ENCODE data around the gene NIF3L1. TPM values are rescaled to one million over a fixed set of nuclear protein-coding genes. Genes with fewer than 3 reads are reported as not detected.

NIF3L1 gene
- total and polyA plus RNA-seq, 10 of the 15 experiments (the other 5 are each of a cell fraction or from before 2014, with no cell fraction given) = 27.6 to 95.9 (median 53.8) TPM

GRCh38 chr2:200839513-200839912 lies 49.7 kb upstream of the NIF3L1 start (continued):
- TF ChIP-seq POU2F2 (IDR thresholded peaks at IDR 0.05; ENCODE audit: borderline replicate concordance, low read depth, low read length) (no peak), ELK1 (IDR thresholded peaks at IDR 0.05; ENCODE audit: low read depth, low read length) (no peak), MEF2B (IDR thresholded peaks at IDR 0.05; ENCODE audit: partially characterized antibody, poor library complexity, severe bottlenecking) (no peak)

- Histone ChIP-seq H3K27ac (ENCODE audit: control insufficient read depth, insufficient read depth) (no peak overlapping the region), H3K4me3 (no peak overlapping the region), H3K36me3 (ENCODE audit: control insufficient read depth in 2 of 2, insufficient read depth in 2 of 2, low read length in 1 of 2) (no peaks in the 10 kb centered on the region), H3K9me3 (replicated peaks; ENCODE audit: control insufficient read depth, insufficient read depth, low read length) (no peaks in the 10 kb centered on the region), H4K20me1 (ENCODE audit: control insufficient read depth, insufficient read depth) (no peaks in the 10 kb centered on the region), H3K4me2 (ENCODE audit: control insufficient read depth, insufficient read depth) (no peak overlapping the region), H3K27me3 (replicated peaks in 1 of 2; ENCODE audit: control insufficient read depth in 2 of 2, insufficient read depth in 2 of 2, low read length in 1 of 2) (no peaks in the 10 kb centered on the region), H2AFZ (ENCODE audit: control insufficient read depth, low read depth, low read length) (no peak overlapping the region), H3K79me2 (ENCODE audit: control insufficient read depth, insufficient read depth, low read length) (no peaks in the 10 kb centered on the region), H3K9ac (ENCODE audit: control insufficient read depth, insufficient read depth, low read length) (no peak overlapping the region), H3K4me1 (ENCODE audit: control insufficient read depth, insufficient read depth, low read length) (no peaks in the 10 kb centered on the region)
- intact Hi-C loops (cut with micrococcal nuclease; ENCODE audit: unreplicated experiment) = no loop called here
- 61% methylated on average over 24 of the region's 24 CpGs for WGBS (ENCODE audit: insufficient coverage, insufficient replicate concordance, low lambda C conversion rate, missing lambda C conversion rate)
- CTCF ChIA-PET = interaction anchor here (0.6 kb wide), 1 partner anchor 13 kb away, joined by 4 read pairs; no protein-coding TSS in a partner anchor
- SMC1A ChIA-PET (ENCODE audit: uncharacterized antibody, unreplicated experiment) = interaction anchor here (0.5 to 1.3 kb wide), 2 partner anchors 9 to 168 kb away, joined by 3 to 4 read pairs; no protein-coding TSS in a partner anchor
- FAIRE-seq = no peak
- POLR2A ChIA-PET = no interaction called here
- RAD21 ChIA-PET (ENCODE audit: unreplicated experiment) = interaction anchor here (0.7 to 1.3 kb wide), 2 partner anchors 61 to 225 kb away, joined by 3 read pairs; no protein-coding TSS in a partner anchor
- ATAC-seq = no peak
- in situ Hi-C loops (cut with MboI) = no loop called here
- no TSS peak for BruUV-seq (replicated peaks)
- DNase-seq (ENCODE audit: low read depth, low spot score) = no peak
- TF ChIP-seq ATF3 (IDR thresholded peaks at IDR 0.05; ENCODE audit: borderline replicate concordance, extremely low read depth, low read depth, low read length) = no peak
- no peak for TF ChIP-seq ZNF592 (IDR thresholded peaks at IDR 0.05)
- TF ChIP-seq POU2F2 (IDR thresholded peaks at IDR 0.05; ENCODE audit: borderline replicate concordance, low read depth, low read length) = no peak
- no peak for TF ChIP-seq ZBTB11 (CRISPR knock-in tag; IDR thresholded peaks at IDR 0.05)
- no peak for TF ChIP-seq HDAC2 (IDR thresholded peaks at IDR 0.05)
- no peak for TF ChIP-seq ATF7 (IDR thresholded peaks at IDR 0.05; ENCODE audit: low read depth)
- TF ChIP-seq BACH1 (IDR thresholded peaks at IDR 0.05; ENCODE audit: borderline replicate concordance) = no peak
These were observed 44.9 kb upstream of the NIF3L1 start for GRCh38 chr2:200843993-200844948.
